H9 (cell line): ENCODE measurements around the gene RSAD1. TPM values are rescaled to one million over a fixed set of nuclear protein-coding genes. Genes with fewer than 3 reads are reported as not detected.
"Not testable (repeated sequence)": the region's sequence is repeated elsewhere in the genome, so short reads cannot be mapped to it uniquely, and the experiment has no call there.

Experiments used
- DNase-seq: peaks from one replicate; pipeline ENCODE4 v3.0.0-alpha.2; 2017
- H2AFZ ChIP-seq: one replicate; pipeline ENCODE4 v1.6.1; 2013; ENCODE audit warnings: mild to moderate bottlenecking, low read length, control low read depth, moderate library complexity
- H2AK5ac ChIP-seq: 2 replicates; pipeline ENCODE4 v1.6.1; 2013; ENCODE audit warnings: low read length, control low read depth, mixed read lengths; ENCODE audit not compliant: insufficient read length
- H2BK120ac ChIP-seq: one replicate; pipeline ENCODE4 v1.6.1; 2013; ENCODE audit warnings: low read depth, mild to moderate bottlenecking, low read length, control low read depth, inconsistent platforms; ENCODE audit not compliant: poor library complexity, severe bottlenecking
- H2BK12ac ChIP-seq: 2 replicates; pipeline ENCODE4 v1.6.1; 2013; ENCODE audit warnings: low read length, control low read depth, mixed read lengths, low read depth; ENCODE audit not compliant: insufficient read length
- H2BK15ac ChIP-seq: 2 replicates; pipeline ENCODE4 v1.6.1; 2013; ENCODE audit warnings: low read depth, low read length, control low read depth
- H2BK20ac ChIP-seq: one replicate; pipeline ENCODE4 v1.6.1; 2013; ENCODE audit warnings: low read depth, mild to moderate bottlenecking, low read length, control low read depth, inconsistent platforms; ENCODE audit not compliant: poor library complexity, severe bottlenecking
- H2BK5ac ChIP-seq: 2 replicates; pipeline ENCODE4 v1.6.1; 2013; ENCODE audit warnings: low read length, control low read depth, mixed read lengths; ENCODE audit not compliant: insufficient read length
- H3K14ac ChIP-seq: 2 replicates; pipeline ENCODE4 v1.6.1; 2013; ENCODE audit warnings: low read length, control low read depth; ENCODE audit not compliant: insufficient read depth
- H3K18ac ChIP-seq: 2 replicates; pipeline ENCODE4 v1.6.1; 2013; ENCODE audit warnings: low read depth, mild to moderate bottlenecking, mixed read lengths, low read length, control low read depth; ENCODE audit not compliant: insufficient read length
- H3K23ac ChIP-seq: 2 replicates; pipeline ENCODE4 v1.6.1; 2013; ENCODE audit warnings: low read length, control low read depth, mixed read lengths, low read depth; ENCODE audit not compliant: insufficient read length
- H3K23me2 ChIP-seq: 2 replicates; pipeline ENCODE4 v1.6.1; 2013; ENCODE audit warnings: low read depth, mild to moderate bottlenecking, mixed read lengths, low read length, control low read depth; ENCODE audit not compliant: insufficient read length, poor library complexity, severe bottlenecking
- H3K27ac ChIP-seq: 2 replicates; pipeline ENCODE4 v1.5.1; 2013; ENCODE audit warnings: low read length, control low read depth, mixed read lengths, low read depth; ENCODE audit not compliant: insufficient read length
- H3K27me3 ChIP-seq: 2 replicates; pipeline ENCODE4 v1.6.1; 2013; ENCODE audit warnings: low read length, control low read depth, inconsistent platforms; ENCODE audit not compliant: insufficient read depth
- H3K4ac ChIP-seq: 2 replicates; pipeline ENCODE4 v1.6.1; 2013; ENCODE audit warnings: low read depth, mild to moderate bottlenecking, control low read depth, inconsistent platforms, low read length, moderate library complexity
- H3K4me1 ChIP-seq: 2 replicates; pipeline ENCODE4 v1.6.1; 2013; ENCODE audit warnings: low read length, control low read depth, inconsistent platforms; ENCODE audit not compliant: insufficient read depth
- H3K4me2 ChIP-seq: 2 replicates; pipeline ENCODE4 v1.6.1; 2013; ENCODE audit warnings: low read length, control low read depth, mixed read lengths; ENCODE audit not compliant: insufficient read length, insufficient read depth
- H3K56ac ChIP-seq: 2 replicates; pipeline ENCODE4 v1.6.1; 2013; ENCODE audit warnings: low read depth, mild to moderate bottlenecking, mixed read lengths, low read length, control low read depth; ENCODE audit not compliant: insufficient read length
- H3K79me1 ChIP-seq: 2 replicates; pipeline ENCODE4 v1.6.1; 2013; ENCODE audit warnings: low read depth, mild to moderate bottlenecking, moderate library complexity, low read length, control low read depth, inconsistent platforms; ENCODE audit not compliant: insufficient read depth, poor library complexity, severe bottlenecking
- H3K79me2 ChIP-seq: 2 replicates; pipeline ENCODE4 v1.6.1; 2013; ENCODE audit warnings: low read length, control low read depth, inconsistent platforms; ENCODE audit not compliant: insufficient read depth
- H3K9ac ChIP-seq: 2 replicates; pipeline ENCODE4 v1.6.1; 2013; ENCODE audit warnings: low read length, control low read depth, mixed read lengths; ENCODE audit not compliant: insufficient read length; ENCODE audit errors: extremely low read depth
- H3K9me3 ChIP-seq: one replicate; pipeline ENCODE4 v1.6.1; 2013; ENCODE audit warnings: low read depth, low read length, inconsistent platforms; ENCODE audit not compliant: control insufficient read depth
- H3T11ph ChIP-seq: one replicate; pipeline ENCODE4 v1.6.1; 2013; ENCODE audit warnings: mild to moderate bottlenecking, low read length, control low read depth, inconsistent platforms
- H4K20me1 ChIP-seq: one replicate; pipeline ENCODE4 v1.6.1; 2013; ENCODE audit not compliant: control insufficient read depth, insufficient read length, insufficient read depth
- H4K5ac ChIP-seq: 2 replicates; pipeline ENCODE4 v1.6.1; 2013; ENCODE audit warnings: low read depth, mild to moderate bottlenecking, mixed read lengths, low read length, control low read depth; ENCODE audit not compliant: insufficient read length
- H4K8ac ChIP-seq: replicated peaks from 2 replicates; pipeline ENCODE4 v1.6.1; 2013; ENCODE audit warnings: low read length, control low read depth, mixed read lengths, low read depth; ENCODE audit not compliant: insufficient read length
- H4K91ac ChIP-seq: 2 replicates; pipeline ENCODE4 v1.6.1; 2013; ENCODE audit warnings: low read depth, mild to moderate bottlenecking, moderate library complexity, mixed read lengths, low read length, control low read depth; ENCODE audit not compliant: insufficient read length
- H3K27ac Mint-ChIP-seq, 3 experiments: 2 replicates in 2 of 3; 3 replicates in 1 of 3; pipeline ENCODE4 v1.8.0; 2020 to 2021; ENCODE audit warnings: mixed read lengths in 3 of 3, mild to moderate bottlenecking in 1 of 3, moderate library complexity in 1 of 3
- H3K27me3 Mint-ChIP-seq: 2 replicates; pipeline ENCODE4 v1.8.0; 2021; ENCODE audit warnings: low read depth, mild to moderate bottlenecking, moderate library complexity, mixed read lengths
- H3K36me3 Mint-ChIP-seq, 3 experiments: 2 replicates in 2 of 3; 3 replicates in 1 of 3; pipeline ENCODE4 v1.8.0; 2020 to 2021; ENCODE audit warnings: low read depth in 3 of 3, mixed read lengths in 3 of 3; ENCODE audit not compliant: insufficient read depth in 1 of 3
- H3K4me1 Mint-ChIP-seq, 2 experiments: 2 replicates each; pipeline ENCODE4 v1.8.0; 2020; ENCODE audit warnings: mixed read lengths in 2 of 2
- H3K4me3 Mint-ChIP-seq, 2 experiments: 2 replicates in 1 of 2; 3 replicates in 1 of 2; pipeline ENCODE4 v1.8.0; 2020 to 2021; ENCODE audit warnings: mild to moderate bottlenecking in 2 of 2, mixed read lengths in 2 of 2, moderate library complexity in 1 of 2
- H3K9me3 Mint-ChIP-seq, 2 experiments: 2 replicates in 1 of 2; 3 replicates in 1 of 2; pipeline ENCODE4 v1.8.0; 2020; ENCODE audit warnings: mild to moderate bottlenecking in 2 of 2, mixed read lengths in 2 of 2, moderate library complexity in 1 of 2
- CTCF ChIP-seq: fragments of 200-600 bp; sonication (generic); conservative IDR thresholded peaks from 3 replicates; pipeline ENCODE4 v1.8.0; 2021; ENCODE audit warnings: antibody characterized with exemption, mild to moderate bottlenecking
- WGBS: extraction: QIAGEN DNeasy Blood & Tissue Kit; methylation state at CpG from one replicate; pipeline ENCODE4 v1.1.7; 2013; ENCODE audit warnings: missing lambda C conversion rate, low lambda C conversion rate, mixed read lengths; ENCODE audit not compliant: insufficient read length; ENCODE audit errors: extremely low coverage; 5-methylcytosine and 5-hydroxymethylcytosine counted together
- total RNA-seq: library from RNA; stranded (reverse); gene quantifications from 2 replicates; pipeline ENCODE4 v1.2.1, GENCODE V29; 2021

Gene RSAD1
- total RNA-seq, 1 experiment from 2014 or later, result 27.9 TPM

- H2BK20ac ChIP-seq, H3K23ac ChIP-seq, H2BK15ac ChIP-seq, H3K27ac Mint-ChIP-seq, H2BK12ac ChIP-seq, H3K56ac ChIP-seq, H3K4me2 ChIP-seq, H3K9ac ChIP-seq, H2AFZ ChIP-seq, H3K36me3 Mint-ChIP-seq, H4K8ac ChIP-seq, DNase-seq, H4K91ac ChIP-seq, H3K79me1 ChIP-seq, H3T11ph ChIP-seq, H3K27me3 ChIP-seq, H3K4ac ChIP-seq, H3K4me1 ChIP-seq, H3K9me3 ChIP-seq, H3K27ac ChIP-seq, H3K18ac ChIP-seq, H3K79me2 ChIP-seq, H3K14ac ChIP-seq, H3K9me3 Mint-ChIP-seq, H2AK5ac ChIP-seq, H2BK5ac ChIP-seq, H4K20me1 ChIP-seq, H2BK120ac ChIP-seq, H3K23me2 ChIP-seq, H3K4me3 Mint-ChIP-seq, H4K5ac ChIP-seq: not testable (repeated sequence)
- WGBS, result no CpG with 5 or more reads among the region's 13 CpGs
- Mint-ChIP-seq H3K27me3 (peaks cover 34% of the 10 kb centered on the region), H3K4me1 (peaks cover 7 to 24% of the 10 kb centered on the region in 2 experiments)
- peak; percentile 47 for TF ChIP-seq CTCF
Measured at GRCh38 chr17:50472761-50473161, 5.9 kb upstream of the RSAD1 start.
